Right ventricle myocardium inferior (tissue), 1 donor: ENCODE data around the gene MRPL30. TPM values are rescaled to one million over a fixed set of nuclear protein-coding genes. Genes with fewer than 3 reads are reported as not detected.
"Not testable (repeated sequence)": the region's sequence is repeated elsewhere in the genome, so short reads cannot be mapped to it uniquely, and the experiment has no call there.

ENCODE experiments used
- ATAC-seq: fragments of 200-7000 bp; cut with Tn5 transposase; one replicate; pipeline ENCODE4 v1.9.1; 2020; ENCODE audit warnings: mild to moderate bottlenecking, moderate library complexity
- DNase-seq: peaks from one replicate; pipeline ENCODE4 v3.0.0; 2021; ENCODE audit errors: missing footprints
- intact Hi-C: fragments of 100-400 bp; cut with DNase I; formaldehyde crosslinking; loops from one replicate; pipeline ENCODE4 v1.11.0; 2022
- total RNA-seq: library from RNA; stranded (reverse); fragmentation: NEBNext Ultra II Directional; extraction: Animal tissue kit (Norgen Biotek cat#: 25700); gene quantifications from one replicate; pipeline ENCODE4 v1.2.1, GENCODE V29; 2021
- donor health status: DM: no; HTN: yes; CAD: no; lungs with severe emphysema.

MRPL30 gene
- total RNA-seq, 1 donor from 2014 or later = 39.3 TPM

- DNase-seq (no peak), ATAC-seq (no peak)
- intact Hi-C loops = no loop called here
These were observed 9.4 kb upstream of the MRPL30 start for GRCh38 chr2:99171377-99172140.

GRCh38 chr2:99181624-99182000, 628 bp downstream of the MRPL30 start:
- DNase-seq = no peak
- intact Hi-C loops = loop anchor here (1.0 kb wide), 1 partner anchor 155 kb away; the partner anchor contains the start of gene TXNDC9
- ATAC-seq = no peak

DNA sequence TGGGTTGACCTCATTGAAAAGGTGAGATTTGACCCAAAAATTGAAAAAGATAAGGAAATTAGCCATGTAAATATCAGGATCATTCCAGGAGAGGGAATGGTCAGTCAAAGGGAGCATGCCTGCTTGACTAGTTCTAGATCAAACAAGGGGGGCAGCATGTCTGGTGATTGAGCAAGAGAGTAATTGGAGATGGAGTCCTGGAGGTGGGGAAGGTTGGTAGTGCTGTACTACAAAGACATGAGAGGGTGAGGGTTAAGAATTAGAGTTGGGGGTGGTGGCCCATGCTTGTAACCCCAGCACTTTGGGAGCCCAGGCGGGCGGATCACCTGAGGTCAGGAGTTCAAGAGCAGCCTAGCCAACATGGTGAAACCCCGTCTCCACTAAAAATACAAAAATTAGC, 2.0 kb downstream of the MRPL30 start:
- DNase-seq = no peak
- intact Hi-C loops = no loop called here
- no peak for ATAC-seq

- intact Hi-C loops = no loop called here
- DNase-seq (no peak), ATAC-seq (no peak)
These were observed 3.8 kb downstream of the MRPL30 start for GRCh38 chr2:99184811-99185210.

GRCh38 chr2:99187011-99187410, 6.0 kb downstream of the MRPL30 start:
- ATAC-seq (no peak), DNase-seq (no peak)
- intact Hi-C loops = no loop called here

GRCh38 chr2:99188357-99188756, 7.4 kb downstream of the MRPL30 start:
- intact Hi-C loops = no loop called here
- ATAC-seq = no peak
- no peak for DNase-seq

- no peak for ATAC-seq
- intact Hi-C loops = no loop called here
- no peak for DNase-seq
These were observed 9.6 kb downstream of the MRPL30 start for GRCh38 chr2:99190548-99190947.

DNA sequence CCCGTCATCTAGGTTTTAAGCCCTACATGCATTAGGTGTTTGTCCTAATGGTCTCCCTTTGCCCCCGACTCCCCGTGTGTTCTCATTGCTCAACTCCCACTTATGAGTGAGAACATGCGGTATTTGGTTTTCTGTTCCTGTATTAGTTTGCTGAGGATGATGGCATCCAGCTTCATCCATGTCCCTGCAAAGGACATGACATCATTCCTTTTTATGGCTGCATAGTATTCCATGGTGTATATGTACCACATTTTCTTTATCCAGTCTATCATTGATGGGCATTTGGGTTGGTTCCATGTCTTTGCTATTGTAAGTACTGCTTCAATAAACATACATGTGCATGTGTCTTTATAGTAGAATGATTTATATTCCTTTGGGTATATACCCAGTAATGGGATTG, 11.4 kb downstream of the MRPL30 start:
- DNase-seq = not testable (repeated sequence)

GRCh38 chr2:99198103-99198841, 17.3 kb downstream of the MRPL30 start:
- DNase-seq = no peak
- intact Hi-C loops = no loop called here

More for the DNA sequence above, 11.4 kb downstream of the MRPL30 start:
- ATAC-seq, intact Hi-C loops: not testable (repeated sequence)

GRCh38 chr2:99200076-99200800, 19.3 kb downstream of the MRPL30 start:
- intact Hi-C loops = no loop called here
- ATAC-seq (no peak), DNase-seq (no peak)

More at GRCh38 chr2:99198103-99198841, 17.3 kb downstream of the MRPL30 start:
- no peak for ATAC-seq

DNA sequence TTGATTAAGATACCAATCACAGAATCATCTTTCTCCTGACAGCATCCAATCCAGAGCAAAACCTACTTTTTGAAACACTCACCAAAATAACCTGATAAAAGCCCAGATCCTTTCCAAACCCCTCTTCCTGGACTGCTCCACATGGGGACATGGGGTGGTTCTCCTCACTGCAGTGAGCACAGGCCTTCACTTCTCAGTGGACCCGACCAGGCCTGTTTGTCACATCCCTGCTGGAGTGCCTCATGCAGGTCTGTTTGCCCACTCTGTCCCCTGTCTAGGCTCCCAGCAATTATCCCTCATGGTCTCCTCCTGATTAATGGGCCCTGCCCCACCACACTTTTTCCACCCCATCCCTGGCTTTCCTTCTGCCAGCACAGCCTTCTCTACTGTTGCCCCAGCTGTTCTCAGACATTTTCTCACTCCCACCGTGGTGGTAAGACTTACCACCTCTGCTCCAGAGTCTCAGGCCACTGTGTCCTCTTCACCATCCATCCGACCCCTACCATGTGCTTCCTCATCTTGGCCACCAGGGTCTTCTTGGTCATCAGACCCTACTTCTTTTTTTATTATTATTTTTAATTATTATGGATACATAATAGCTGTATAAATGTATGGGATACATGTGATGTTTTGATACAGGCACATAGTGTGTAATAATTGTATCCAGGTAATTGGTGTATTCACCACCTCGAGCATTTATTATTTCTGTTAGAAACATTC, 21.1 kb downstream of the MRPL30 start:
- DNase-seq (no peak), ATAC-seq (no peak)
- intact Hi-C loops = no loop called here

GRCh38 chr2:99205491-99205890, 24.5 kb downstream of the MRPL30 start:
- intact Hi-C loops = no loop called here
- no peak for ATAC-seq
- DNase-seq = no peak

DNA sequence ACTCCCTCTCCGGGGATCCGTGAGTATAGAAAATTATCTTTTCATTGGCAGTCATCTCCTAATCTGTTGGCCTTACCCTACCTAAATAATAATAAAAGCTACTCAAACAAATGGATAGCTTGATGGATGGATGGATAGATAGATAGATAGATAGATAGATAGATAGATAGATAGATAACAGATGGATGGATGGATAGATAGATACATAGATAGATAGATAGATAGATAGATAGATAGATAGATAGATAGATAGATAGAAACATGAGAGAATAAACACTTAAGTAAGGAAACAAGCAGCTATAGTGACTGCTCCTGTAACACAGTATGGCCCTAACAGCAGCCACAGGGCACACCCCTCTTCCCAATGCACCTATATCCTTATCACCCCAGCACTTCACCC, 35.1 kb downstream of the MRPL30 start:
- ATAC-seq (no peak), DNase-seq (no peak)
- intact Hi-C loops = no loop called here

DNA sequence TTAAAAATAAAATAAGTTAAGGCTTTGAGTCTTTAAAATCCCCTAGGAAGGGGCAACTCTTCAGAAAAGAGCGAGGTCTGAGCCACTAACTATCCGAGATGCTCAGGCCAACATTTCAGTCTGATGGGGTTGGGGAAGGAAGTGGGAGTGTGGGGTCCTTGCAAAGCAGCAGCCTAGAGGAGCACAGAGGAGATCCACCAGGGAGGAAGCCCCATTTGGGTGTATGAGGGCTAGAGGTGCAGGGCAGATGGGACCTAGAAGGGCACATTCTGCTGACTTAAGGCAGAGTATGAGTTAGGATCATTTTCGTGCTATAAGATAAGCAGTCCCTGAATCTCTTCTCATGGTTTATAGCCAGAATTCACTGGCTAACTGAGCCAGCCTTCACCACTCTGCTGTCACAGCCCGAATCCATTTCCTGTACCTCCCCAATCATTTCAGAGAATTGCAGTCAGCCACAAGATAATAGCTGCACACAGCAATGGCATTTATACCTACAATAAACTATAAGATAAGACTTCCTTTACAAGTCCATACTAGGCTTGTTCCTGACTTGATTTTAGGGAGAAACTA, 37.0 kb downstream of the MRPL30 start:
- DNase-seq (no peak), ATAC-seq (no peak)
- intact Hi-C loops = no loop called here

DNA sequence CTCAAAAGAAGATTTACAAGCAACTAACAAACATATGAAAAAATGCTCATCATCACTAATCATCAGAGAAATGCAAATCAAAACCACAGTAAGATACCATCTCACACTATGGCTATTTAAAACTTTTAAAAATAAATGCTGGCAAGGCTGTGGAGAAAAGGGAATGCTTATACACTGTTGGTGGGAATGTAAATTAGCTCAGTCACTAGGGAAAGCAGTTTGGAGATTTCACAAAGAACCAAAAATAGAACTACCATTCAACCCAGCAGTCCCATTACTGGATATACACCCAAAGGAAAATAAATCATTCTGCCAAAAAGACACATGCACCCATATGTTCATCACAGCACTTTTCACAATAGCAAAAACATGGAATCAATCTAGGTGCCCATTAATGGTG, 52.2 kb downstream of the MRPL30 start:
- ATAC-seq, DNase-seq, intact Hi-C loops: not testable (repeated sequence)

DNA sequence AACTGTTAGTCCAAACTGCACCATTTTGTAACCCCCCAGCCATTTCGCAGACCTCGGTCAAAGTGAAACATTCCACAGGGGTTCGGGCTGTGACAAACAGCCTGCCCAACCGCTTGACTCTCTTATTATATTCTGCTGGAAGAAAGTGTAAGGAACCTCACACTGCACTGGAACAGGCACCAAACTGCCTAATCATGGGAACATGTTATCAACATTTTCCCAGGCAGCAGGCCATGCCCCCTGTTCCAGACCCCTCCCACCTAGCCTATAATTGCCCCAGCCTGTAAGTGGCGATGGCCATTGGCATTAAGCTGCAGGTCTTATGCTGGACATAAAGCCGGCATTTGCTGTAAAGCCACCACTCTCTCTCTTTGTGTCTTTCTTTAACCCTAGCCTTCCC, 57.6 kb downstream of the MRPL30 start:
- no peak for DNase-seq
- ATAC-seq = peak; percentile 79
- intact Hi-C loops = no loop called here

DNA sequence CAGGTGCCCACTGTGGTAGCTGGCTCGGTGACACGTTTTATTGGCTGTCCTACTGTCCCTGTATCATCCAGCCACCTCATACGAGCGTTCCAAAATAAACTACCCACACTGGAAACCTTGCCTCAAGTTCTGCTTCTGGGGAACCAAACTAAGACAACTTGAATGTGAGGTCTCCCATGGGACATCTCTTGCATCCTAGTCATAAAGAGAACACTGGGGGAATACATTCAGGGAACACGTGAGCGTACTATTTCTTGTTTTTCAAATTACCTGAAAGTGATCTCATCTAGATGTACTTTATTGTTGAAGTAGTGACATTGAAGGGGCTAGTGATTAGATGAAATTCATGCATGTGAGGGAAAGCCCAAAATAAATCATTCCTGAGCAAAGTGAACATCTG, 59.4 kb downstream of the MRPL30 start:
- intact Hi-C loops = no loop called here
- DNase-seq = no peak
- no peak for ATAC-seq

DNA sequence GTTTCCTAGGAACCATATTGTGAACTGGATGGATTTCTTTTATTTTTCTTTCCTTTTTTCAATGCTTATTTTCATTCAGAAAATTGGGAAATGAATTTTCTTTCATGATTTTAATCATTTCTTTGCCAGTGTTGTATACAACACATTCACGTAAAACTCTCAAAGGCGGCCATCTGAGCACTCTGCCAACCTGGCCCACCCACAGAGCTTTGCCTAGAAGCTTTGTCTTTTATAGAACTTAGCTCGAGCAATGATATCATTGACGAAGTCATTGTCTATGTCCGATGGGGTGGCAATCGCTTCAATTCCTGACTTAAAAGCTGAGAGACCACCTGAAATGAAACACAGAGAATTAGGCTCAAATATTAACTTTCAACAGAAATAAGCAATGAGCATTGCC, 61.2 kb downstream of the MRPL30 start:
- intact Hi-C loops = no loop called here
- DNase-seq (no peak), ATAC-seq (no peak)
